H1 (cell line): Measurements from ENCODE around the gene IFI44L. TPM values are rescaled to one million over a fixed set of nuclear protein-coding genes. Genes with fewer than 3 reads are reported as not detected.

Experiments used
- CTCF ChIA-PET: fragments of 300-600 bp; sonication (Branson Sonifier 250); formaldehyde crosslinking; loops from one replicate; lab custom pipeline; 2021; ENCODE audit not compliant: partially characterized antibody; lab: Charles Lee
- POLR2A ChIA-PET: fragments of 300-600 bp; sonication (Branson Sonifier 250); formaldehyde crosslinking; loops from one replicate; lab custom pipeline; 2021; ENCODE audit warnings: inconsistent platforms; ENCODE audit not compliant: partially characterized antibody; lab: Charles Lee
- DNase-seq, 2 experiments: peaks; one replicate each; pipeline versions ENCODE4 v3.0.0 to v3.0.0-alpha.2; 2010 to 2022; ENCODE audit warnings: low spot score in 2 of 2, low read depth in 1 of 2, mixed read lengths in 1 of 2
- FAIRE-seq: peaks from 2 replicates; lab custom pipeline; 2011; peaks lifted over from hg19 to GRCh38; lab: Jason Lieb, UNC
- H2AFZ ChIP-seq: 2 replicates; pipeline ENCODE4 v1.8.1; 2012; ENCODE audit warnings: low read length, inconsistent platforms
- H2AK5ac ChIP-seq: 2 replicates; pipeline ENCODE4 v1.6.1; 2013; ENCODE audit warnings: low read depth, low read length
- H2BK120ac ChIP-seq: replicated peaks from 2 replicates; pipeline ENCODE3; 2013; ENCODE audit warnings: low read depth, low read length, inconsistent platforms
- H2BK12ac ChIP-seq: 2 replicates; pipeline ENCODE4 v1.6.1; 2013; ENCODE audit warnings: low read depth, low read length
- H2BK15ac ChIP-seq: 2 replicates; pipeline ENCODE4 v1.6.1; 2013; ENCODE audit warnings: low read length
- H2BK20ac ChIP-seq: 2 replicates; pipeline ENCODE4 v1.6.1; 2013; ENCODE audit warnings: low read length
- H2BK5ac ChIP-seq: 2 replicates; pipeline ENCODE4 v1.6.1; 2013; ENCODE audit warnings: low read depth, low read length
- H3K14ac ChIP-seq: 2 replicates; pipeline ENCODE4 v1.6.1; 2013; ENCODE audit warnings: inconsistent platforms; ENCODE audit not compliant: insufficient read length
- H3K18ac ChIP-seq: 2 replicates; pipeline ENCODE4 v1.6.1; 2013; ENCODE audit warnings: low read length; ENCODE audit errors: extremely low read depth
- H3K23ac ChIP-seq: 2 replicates; pipeline ENCODE4 v1.6.1; 2013; ENCODE audit warnings: inconsistent platforms; ENCODE audit not compliant: insufficient read length
- H3K23me2 ChIP-seq: 2 replicates; pipeline ENCODE4 v1.6.1; 2013; ENCODE audit warnings: low read depth, low read length
- H3K27ac ChIP-seq: 2 replicates; pipeline ENCODE4 v1.6.1; 2011; ENCODE audit warnings: low read depth, low read length, inconsistent platforms
- H3K27me3 ChIP-seq, 4 experiments: replicated peaks in 1 of 4; 1 replicate in 1 of 4; 2 replicates in 3 of 4; pipeline versions ENCODE4 v1.6.1 to v1.8.1; 2011 to 2013; ENCODE audit warnings: low read length in 3 of 4, mild to moderate bottlenecking in 3 of 4, inconsistent platforms in 2 of 4, mixed read lengths in 2 of 4, moderate library complexity in 1 of 4; ENCODE audit not compliant: control insufficient read depth in 3 of 4, insufficient read depth in 3 of 4; ENCODE audit errors: extremely low read depth in 1 of 4
- H3K36me3 ChIP-seq, 4 experiments: 2 replicates each; pipeline versions ENCODE4 v1.6.1 to v1.8.1; 2011 to 2013; ENCODE audit warnings: mild to moderate bottlenecking in 4 of 4, low read length in 3 of 4, moderate library complexity in 2 of 4, control low read depth in 1 of 4, inconsistent platforms in 1 of 4; ENCODE audit not compliant: insufficient read depth in 4 of 4, control insufficient read depth in 2 of 4
- H3K4ac ChIP-seq: replicated peaks from 2 replicates; pipeline ENCODE3; 2013; ENCODE audit warnings: low read length, low read depth, mixed read lengths, inconsistent platforms; ENCODE audit not compliant: insufficient read length
- H3K4me1 ChIP-seq, 4 experiments: replicated peaks in 1 of 4; 1 replicate in 1 of 4; 2 replicates in 3 of 4; pipeline versions ENCODE4 v1.6.1 to v1.8.1; 2011 to 2013; ENCODE audit warnings: low read length in 3 of 4, inconsistent platforms in 2 of 4, mixed read lengths in 1 of 4; ENCODE audit not compliant: insufficient read depth in 4 of 4, control insufficient read depth in 3 of 4
- H3K4me2 ChIP-seq, 2 experiments: 2 replicates each; pipeline versions ENCODE4 v1.6.1 to v1.8.1; 2011 to 2013; ENCODE audit warnings: low read depth in 2 of 2, low read length in 2 of 2, control low read depth in 1 of 2, inconsistent platforms in 1 of 2, mild to moderate bottlenecking in 1 of 2; ENCODE audit not compliant: insufficient read depth in 1 of 2
- H3K4me3 ChIP-seq, 4 experiments: fragments of 200-600, 300-600 bp in 1 of 4; sonication (generic), shearing (Covaris generic), sonication (Bioruptor Twin) in 1 of 4; 2 replicates each; pipeline versions ENCODE4 v1.5.1 to v1.8.1; 2011 to 2016; ENCODE audit warnings: low read length in 4 of 4, low read depth in 3 of 4, control low read depth in 2 of 4, inconsistent platforms in 2 of 4, mild to moderate bottlenecking in 2 of 4, mixed read lengths in 1 of 4, moderate library complexity in 1 of 4; ENCODE audit not compliant: insufficient read depth in 2 of 4; ENCODE audit errors: extremely low read depth in 1 of 4
- H3K56ac ChIP-seq: replicated peaks from 2 replicates; pipeline ENCODE3; 2013; ENCODE audit warnings: low read depth, mild to moderate bottlenecking, mixed read lengths, low read length, inconsistent platforms; ENCODE audit not compliant: insufficient read length
- H3K79me1 ChIP-seq: 2 replicates; pipeline ENCODE4 v1.6.1; 2013; ENCODE audit warnings: low read depth, low read length, control low read depth
- H3K79me2 ChIP-seq, 2 experiments: 2 replicates each; pipeline versions ENCODE4 v1.6.1 to v1.8.1; 2012 to 2013; ENCODE audit warnings: low read length in 2 of 2, mild to moderate bottlenecking in 2 of 2, inconsistent platforms in 1 of 2; ENCODE audit not compliant: insufficient read depth in 2 of 2, control insufficient read depth in 1 of 2
- H3K9ac ChIP-seq, 4 experiments: replicated peaks in 1 of 4; 1 replicate in 1 of 4; 2 replicates in 3 of 4; pipeline versions ENCODE4 v1.6.1 to v1.8.1; 2011 to 2013; ENCODE audit warnings: low read depth in 3 of 4, low read length in 3 of 4, control low read depth in 2 of 4, mild to moderate bottlenecking in 2 of 4, moderate library complexity in 2 of 4, inconsistent platforms in 1 of 4; ENCODE audit errors: extremely low read depth in 1 of 4
- H3K9me3 ChIP-seq, 2 experiments: 2 replicates each; pipeline versions ENCODE4 v1.6.1 to v1.8.1; 2012 to 2013; ENCODE audit warnings: mild to moderate bottlenecking in 2 of 2, moderate library complexity in 2 of 2, control low read depth in 1 of 2, inconsistent platforms in 1 of 2, low read depth in 1 of 2, low read length in 1 of 2, mixed read lengths in 1 of 2; ENCODE audit not compliant: insufficient read depth in 2 of 2
- H4K20me1 ChIP-seq, 2 experiments: replicated peaks in 1 of 2; 2 replicates each; pipeline versions ENCODE3 to v1.8.1; 2011 to 2013; ENCODE audit warnings: inconsistent platforms in 2 of 2, low read length in 2 of 2, mild to moderate bottlenecking in 1 of 2; ENCODE audit not compliant: insufficient read depth in 2 of 2, control insufficient read depth in 1 of 2
- H4K5ac ChIP-seq: 2 replicates; pipeline ENCODE4 v1.6.1; 2013; ENCODE audit warnings: low read length, low read depth, mixed read lengths, inconsistent platforms; ENCODE audit not compliant: insufficient read length
- H4K8ac ChIP-seq: 2 replicates; pipeline ENCODE4 v1.8.0; 2013; ENCODE audit warnings: mild to moderate bottlenecking, moderate library complexity, low read length, inconsistent platforms; ENCODE audit not compliant: insufficient read depth; ENCODE audit errors: extremely low read depth
- H4K91ac ChIP-seq: replicated peaks from 2 replicates; pipeline ENCODE3; 2013; ENCODE audit warnings: low read length, mixed read lengths, inconsistent platforms; ENCODE audit not compliant: insufficient read length
- CBX5 ChIP-seq: fragments of 300-800, 300-1000 bp; sonication (generic); IDR thresholded peaks from 2 replicates; pipeline ENCODE4 v1.7.1; 2016; ENCODE audit warnings: antibody characterized with exemption, low read length, low read depth
- CHD2 ChIP-seq: IDR thresholded peaks from 2 replicates; pipeline ENCODE4 v1.6.1; 2012; ENCODE audit warnings: low read length, improper control_type of control experiment
- CTBP2 ChIP-seq: IDR thresholded peaks from 2 replicates; pipeline ENCODE4 v1.7.0; 2011; ENCODE audit warnings: borderline replicate concordance, mild to moderate bottlenecking, moderate library complexity, mixed read lengths, low read length; ENCODE audit not compliant: insufficient read depth, insufficient read length
- CTCF ChIP-seq, 3 experiments: IDR thresholded peaks; 1 replicate in 2 of 3; 2 replicates in 1 of 3; pipeline versions ENCODE4 v1.5.1 to v1.6.1; 2011; ENCODE audit warnings: low read length in 3 of 3, mild to moderate bottlenecking in 3 of 3, inconsistent platforms in 2 of 3, low read depth in 1 of 3, moderate library complexity in 1 of 3; ENCODE audit not compliant: insufficient read depth in 1 of 3; ENCODE audit errors: control extremely low read depth in 1 of 3
- HDAC6 ChIP-seq: IDR thresholded peaks from one replicate; pipeline ENCODE4 v1.7.1; 2012; ENCODE audit warnings: low read depth, mild to moderate bottlenecking, inconsistent platforms, low read length, moderate library complexity
- JUN ChIP-seq: IDR thresholded peaks from 2 replicates; pipeline ENCODE4 v1.6.1; 2011; ENCODE audit warnings: low read depth, mild to moderate bottlenecking, improper control_type of control experiment, low read length
- KDM5A ChIP-seq: fragments of 200-600 bp; IDR thresholded peaks from 2 replicates; pipeline ENCODE4 v1.7.1; 2012; ENCODE audit warnings: mild to moderate bottlenecking, low read length, inconsistent platforms, mixed read lengths
- NRF1 ChIP-seq: IDR thresholded peaks from 2 replicates; pipeline ENCODE4 v1.6.1; 2011; ENCODE audit warnings: mild to moderate bottlenecking, low read depth, low read length, improper control_type of control experiment
- SIN3A ChIP-seq, 2 experiments: IDR thresholded peaks in 1 of 2; conservative IDR thresholded peaks in 1 of 2; 2 replicates each; pipeline ENCODE4 v1.6.1; 2011 to 2012; ENCODE audit warnings: low read length in 2 of 2, improper control_type of control experiment in 1 of 2, low read depth in 1 of 2, mild to moderate bottlenecking in 1 of 2
- SP2 ChIP-seq: IDR thresholded peaks from 2 replicates; pipeline ENCODE4 v1.6.1; 2012; ENCODE audit warnings: mild to moderate bottlenecking, low read length, inconsistent platforms
- TAF1 ChIP-seq: IDR thresholded peaks from 2 replicates; pipeline ENCODE4 v1.6.1; 2011; ENCODE audit warnings: mild to moderate bottlenecking, low read depth, low read length
- TBP ChIP-seq: IDR thresholded peaks from 2 replicates; pipeline ENCODE4 v1.6.1; 2011; ENCODE audit warnings: low read depth, low read length, improper control_type of control experiment
- WGBS, 2 experiments: shearing (Covaris generic) in 1 of 2; methylation state at CpG; one replicate each; pipeline versions ENCODE4 v1.1.6 to v1.1.7; 2013 to 2015; ENCODE audit warnings: low lambda C conversion rate in 2 of 2, mixed read lengths in 2 of 2, inconsistent platforms in 1 of 2, low coverage in 1 of 2, missing lambda C conversion rate in 1 of 2; ENCODE audit not compliant: insufficient replicate concordance in 2 of 2, insufficient coverage in 1 of 2, insufficient read length in 1 of 2; ENCODE audit errors: extremely low coverage in 1 of 2, missing lambda C conversion rate in 1 of 2; 5-methylcytosine and 5-hydroxymethylcytosine counted together
- polyA plus RNA-seq, 7 experiments: library from polyadenylated mRNA; depleted of rRNA in 3 of 7; stranded (reverse) in 5 of 7; unstranded in 2 of 7; fragments of >200 nt in 5 of 7; fragments of 200-250 nt in 2 of 7; gene quantifications; 1 replicate in 5 of 7; 2 replicates in 1 of 7; 4 replicates in 1 of 7; pipeline versions ENCODE4 v1.2.1 to v1.2.3, GENCODE V29; 2011 to 2013; ENCODE audit warnings: missing spikeins in 2 of 7, mixed read lengths in 2 of 7
- total RNA-seq: library from RNA; stranded (reverse); fragmentation: NEBNext Ultra II Directional; extraction: Animal tissue kit (Norgen Biotek cat#: 25700); gene quantifications from 2 replicates; pipeline ENCODE4 v1.2.1, GENCODE V29; 2021

The IFI44L gene
- total and polyA plus RNA-seq, 2 of the 8 experiments (the other 6 are each of a cell fraction or from before 2014, with no cell fraction given) = not detected

- Histone ChIP-seq H4K20me1 (no peaks in the 10 kb centered on the region), H2AFZ (no peak overlapping the region), H4K8ac (no peak overlapping the region), H3K23me2 (no peaks in the 10 kb centered on the region), H3K23ac (no peak overlapping the region), H2BK15ac (no peak overlapping the region), H4K5ac (no peak overlapping the region), H3K27ac (no peak overlapping the region), H3K9ac (no peak overlapping the region), H3K4me1 (no peaks in the 10 kb centered on the region), H3K56ac (no peak overlapping the region), H3K79me2 (no peaks in the 10 kb centered on the region), H3K4me2 (no peak overlapping the region), H2BK120ac (no peak overlapping the region), H4K91ac (no peak overlapping the region), H2AK5ac (no peak overlapping the region), H3K9me3 (no peaks in the 10 kb centered on the region), H3K4ac (no peak overlapping the region), H2BK12ac (no peak overlapping the region), H3K14ac (no peak overlapping the region), H3K4me3 (no peak overlapping the region), H3K27me3 (no peaks in the 10 kb centered on the region), H3K79me1 (no peaks in the 10 kb centered on the region), H2BK20ac (no peak overlapping the region), H2BK5ac (no peak overlapping the region), H3K18ac (no peak overlapping the region), H3K36me3 (no peaks in the 10 kb centered on the region)
- POLR2A ChIA-PET = no interaction called here
- CTCF ChIA-PET = no interaction called here
- WGBS, 2 experiments = 89% methylated on average over 1 of the region's 1 CpG; no CpG with 5 or more reads in 1 of the 2 experiments
- DNase-seq = no peak
- FAIRE-seq = no peak
- no peak for TF ChIP-seq CTBP2
- no peak for TF ChIP-seq CBX5
- TF ChIP-seq NRF1 = no peak
- TF ChIP-seq HDAC6 = no peak
- no peak for TF ChIP-seq TAF1
- no peak for TF ChIP-seq JUN
- no peak for TF ChIP-seq CTCF (IDR thresholded peaks at IDR 0.05; ENCODE audit: control extremely low read depth in 1 of 3, insufficient read depth in 1 of 3, low read depth in 1 of 3, low read length in 3 of 3)
- TF ChIP-seq TBP = no peak
- TF ChIP-seq SIN3A (conservative IDR thresholded peaks at IDR 0.05 in 1 of 2, IDR thresholded peaks at IDR 0.05 in 1 of 2; ENCODE audit: low read depth in 1 of 2, low read length in 2 of 2) = no peak
- TF ChIP-seq CHD2 = no peak
- TF ChIP-seq KDM5A = no peak
- TF ChIP-seq SP2 = no peak
These were observed 33.0 kb upstream of the IFI44L start for GRCh38 chr1:78587211-78587610.
